GM12865 (cell line): ENCODE data around the gene TPPP.

Experiments
- DNase-seq: peaks from one replicate; pipeline ENCODE4 v3.0.0; 2010; ENCODE audit warnings: low read depth
- H3K4me3 ChIP-seq: 2 replicates; pipeline ENCODE4 v1.5.1; 2011; ENCODE audit warnings: mild to moderate bottlenecking, low read depth, low read length, control low read depth
- TF ChIP-seq, protein P1 (sequence below): IDR thresholded peaks from 2 replicates; pipeline ENCODE4 v1.5.1; 2011; ENCODE audit warnings: low read length, control low read depth, low read depth, inconsistent platforms; ENCODE audit not compliant: insufficient read depth; ENCODE audit errors: missing control alignments

TPPP gene

DNA sequence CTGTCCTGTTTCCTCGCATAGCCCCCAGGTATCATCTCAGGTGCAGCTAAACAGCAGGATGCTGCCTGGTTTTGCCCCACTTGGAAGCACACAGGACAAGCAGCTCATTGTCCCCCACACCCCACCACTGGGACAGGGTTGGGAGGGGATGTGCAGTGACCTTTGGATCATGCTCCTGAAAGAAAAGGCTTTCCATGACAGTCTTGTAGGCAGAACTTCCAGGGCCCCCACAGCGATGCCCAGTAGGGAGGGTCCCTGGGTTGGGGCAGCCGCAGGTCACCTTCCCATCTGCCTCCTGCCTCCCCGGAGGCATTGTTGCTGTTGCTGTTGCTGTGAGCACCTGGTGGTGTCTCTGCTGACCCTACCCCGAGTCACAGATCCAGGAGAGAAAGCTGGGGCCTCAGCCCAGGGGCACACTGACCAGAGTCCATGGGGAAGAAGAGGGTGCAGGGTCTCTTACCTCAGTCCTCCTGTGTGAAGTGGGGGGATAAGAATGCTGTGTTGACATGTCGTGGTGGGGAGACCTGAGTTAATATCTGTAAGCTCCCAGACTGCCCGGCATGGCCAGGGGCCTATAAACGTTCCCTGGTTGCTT, 72.5 kb downstream of the TPPP start:
- no peak for DNase-seq
- TF ChIP-seq, protein P1, sequence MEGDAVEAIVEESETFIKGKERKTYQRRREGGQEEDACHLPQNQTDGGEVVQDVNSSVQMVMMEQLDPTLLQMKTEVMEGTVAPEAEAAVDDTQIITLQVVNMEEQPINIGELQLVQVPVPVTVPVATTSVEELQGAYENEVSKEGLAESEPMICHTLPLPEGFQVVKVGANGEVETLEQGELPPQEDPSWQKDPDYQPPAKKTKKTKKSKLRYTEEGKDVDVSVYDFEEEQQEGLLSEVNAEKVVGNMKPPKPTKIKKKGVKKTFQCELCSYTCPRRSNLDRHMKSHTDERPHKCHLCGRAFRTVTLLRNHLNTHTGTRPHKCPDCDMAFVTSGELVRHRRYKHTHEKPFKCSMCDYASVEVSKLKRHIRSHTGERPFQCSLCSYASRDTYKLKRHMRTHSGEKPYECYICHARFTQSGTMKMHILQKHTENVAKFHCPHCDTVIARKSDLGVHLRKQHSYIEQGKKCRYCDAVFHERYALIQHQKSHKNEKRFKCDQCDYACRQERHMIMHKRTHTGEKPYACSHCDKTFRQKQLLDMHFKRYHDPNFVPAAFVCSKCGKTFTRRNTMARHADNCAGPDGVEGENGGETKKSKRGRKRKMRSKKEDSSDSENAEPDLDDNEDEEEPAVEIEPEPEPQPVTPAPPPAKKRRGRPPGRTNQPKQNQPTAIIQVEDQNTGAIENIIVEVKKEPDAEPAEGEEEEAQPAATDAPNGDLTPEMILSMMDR, result no peak
- no peak overlapping the region for H3K4me3 ChIP-seq

DNA sequence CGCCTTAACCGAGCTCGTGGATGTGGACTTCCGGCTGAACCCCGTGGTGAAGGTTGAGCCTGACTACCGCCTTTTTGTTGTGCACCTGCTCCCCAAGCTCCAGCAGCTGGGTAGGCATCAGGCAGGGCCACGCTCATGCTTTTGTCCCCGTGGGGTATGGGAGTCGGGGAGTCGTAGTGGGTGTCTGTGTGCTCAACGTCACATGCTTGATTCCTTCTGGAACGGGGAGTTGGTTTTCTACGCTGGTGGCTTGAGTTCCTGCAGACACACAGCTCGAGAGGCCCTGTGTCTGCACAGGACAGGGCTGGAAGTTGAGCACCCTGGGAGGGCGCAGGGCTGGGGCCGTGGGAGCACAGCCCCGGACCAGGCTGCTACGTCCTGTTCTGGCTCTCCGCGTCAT, 73.0 kb downstream of the TPPP start:
- DNase-seq, result no peak
- TF ChIP-seq, protein P1, result no peak
- H3K4me3 ChIP-seq, result no peak overlapping the region

DNA sequence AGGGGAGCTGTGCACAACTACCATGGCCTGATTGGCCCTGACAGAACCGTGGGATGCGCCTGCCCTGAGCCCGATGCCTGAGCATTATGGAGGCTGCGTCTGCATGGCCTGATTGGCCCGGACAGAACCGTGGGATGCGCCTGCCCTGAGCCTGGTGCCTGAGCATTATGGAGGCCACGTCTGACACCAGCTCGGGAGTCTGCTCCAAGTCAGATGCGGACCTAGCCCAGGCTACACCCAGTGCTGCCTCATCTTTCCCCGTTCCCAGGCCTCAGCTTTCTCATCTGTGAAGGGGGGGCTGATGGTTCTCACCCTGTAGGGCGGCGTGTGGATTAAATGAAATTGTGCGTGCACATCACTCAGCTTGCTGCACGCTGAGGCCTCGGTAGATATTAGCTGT, 73.7 kb downstream of the TPPP start:
- H3K4me3 ChIP-seq, result no peak overlapping the region
- TF ChIP-seq, protein P1, result no peak
- no peak for DNase-seq

GRCh38 chr5:618450-618849, 74.7 kb downstream of the TPPP start:
- DNase-seq, result no peak
- TF ChIP-seq, protein P1, result no peak
- no peak overlapping the region for H3K4me3 ChIP-seq

- TF ChIP-seq, protein P1, result no peak
- no peak overlapping the region for H3K4me3 ChIP-seq
- no peak for DNase-seq
Measured at GRCh38 chr5:617896-618295, 75.3 kb downstream of the TPPP start.

GRCh38 chr5:616484-617039, 76.6 kb downstream of the TPPP start:
- H3K4me3 ChIP-seq, result no peak overlapping the region
- peak; percentile 19 for DNase-seq
- TF ChIP-seq, protein P1, result peak; percentile 8
